NCI-H1048 (cell line): Measurements from ENCODE around the gene TNFAIP2.
"Not testable (repeated sequence)": the region's sequence is repeated elsewhere in the genome, so short reads cannot be mapped to it uniquely, and the experiment has no call there.

ENCODE experiments used
- DNase-seq: peaks from one replicate; lab custom pipeline; 2025; lab: John Stamatoyannopoulos, UW

The TNFAIP2 gene

GRCh38 chr14:103155826-103156394 lies 32.6 kb downstream of the TNFAIP2 start:
- no peak for DNase-seq

DNA sequence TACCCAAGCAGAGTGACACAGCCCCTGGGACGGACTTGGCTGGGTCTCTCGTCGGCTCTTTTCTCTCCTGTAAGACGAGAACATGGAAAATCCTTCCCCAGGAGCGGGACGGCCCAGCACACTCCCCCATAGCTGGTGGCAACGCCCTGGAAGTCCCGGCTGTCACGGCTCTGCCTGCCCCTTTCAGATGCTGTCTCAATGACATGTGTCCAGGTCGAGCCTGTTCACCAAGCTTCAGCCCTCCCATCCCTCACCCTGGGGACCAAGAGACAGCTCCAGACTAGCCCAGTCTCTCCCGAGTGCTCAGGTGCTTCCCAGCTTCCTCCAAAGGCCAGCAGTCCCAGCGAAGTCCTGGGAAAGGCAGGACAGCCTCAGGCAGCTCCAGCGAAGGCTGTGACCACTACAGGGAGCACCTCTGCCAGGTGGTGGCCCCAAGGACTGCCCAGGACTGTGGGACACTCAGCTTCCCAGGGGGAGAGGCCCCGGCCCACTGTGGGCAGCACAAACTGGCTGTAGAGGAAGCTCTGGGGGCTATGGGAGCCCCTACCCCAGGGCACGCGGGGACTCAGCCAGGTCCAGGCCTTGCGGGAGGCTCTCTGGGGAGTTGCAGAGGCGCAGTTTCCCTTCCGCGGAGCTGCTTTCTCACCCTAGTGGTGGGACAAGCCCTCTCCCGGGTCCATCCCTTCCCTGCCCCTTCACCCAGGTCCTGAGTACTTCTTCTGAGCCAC lies 33.6 kb downstream of the TNFAIP2 start:
- no peak for DNase-seq

DNA sequence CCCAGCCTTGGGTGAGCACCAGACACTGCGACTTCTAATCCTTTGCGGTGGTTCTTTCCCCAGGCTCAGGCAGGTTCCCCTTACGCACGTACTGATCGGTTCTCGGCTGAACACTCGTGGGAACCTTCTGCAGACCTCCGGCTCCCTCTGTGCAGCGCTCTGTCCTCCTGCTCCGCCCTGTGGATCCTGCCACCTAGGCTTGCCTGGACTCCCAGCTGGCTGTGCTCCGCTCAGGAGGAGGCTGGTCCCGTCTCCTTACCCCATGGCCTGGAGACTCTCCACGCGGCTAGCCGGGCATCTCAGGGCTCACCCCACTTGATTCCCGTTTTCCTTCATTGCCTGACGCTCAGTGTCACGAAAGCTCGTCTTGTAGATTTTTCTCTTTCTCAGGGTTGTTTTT lies 34.7 kb downstream of the TNFAIP2 start:
- no peak for DNase-seq

DNA sequence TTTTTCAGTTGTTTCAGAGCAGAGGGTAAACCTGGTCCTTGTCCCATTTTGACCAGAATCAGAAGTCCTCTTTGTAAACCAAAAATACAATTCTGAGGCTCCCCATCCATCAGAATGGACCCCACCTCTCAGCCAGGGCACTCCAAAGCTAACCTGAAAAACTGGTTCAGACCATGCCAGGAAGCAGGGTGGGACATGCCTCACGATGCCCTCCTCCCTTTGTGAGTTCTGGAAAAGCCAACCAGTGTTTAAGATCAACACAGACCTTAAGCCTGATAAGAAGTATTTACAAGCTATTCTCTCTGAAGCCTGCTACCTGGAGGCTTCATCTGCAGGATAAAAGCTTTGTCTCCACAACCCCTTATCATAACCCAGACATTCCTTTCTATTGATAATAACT lies 35.4 kb downstream of the TNFAIP2 start:
- no peak for DNase-seq

DNA sequence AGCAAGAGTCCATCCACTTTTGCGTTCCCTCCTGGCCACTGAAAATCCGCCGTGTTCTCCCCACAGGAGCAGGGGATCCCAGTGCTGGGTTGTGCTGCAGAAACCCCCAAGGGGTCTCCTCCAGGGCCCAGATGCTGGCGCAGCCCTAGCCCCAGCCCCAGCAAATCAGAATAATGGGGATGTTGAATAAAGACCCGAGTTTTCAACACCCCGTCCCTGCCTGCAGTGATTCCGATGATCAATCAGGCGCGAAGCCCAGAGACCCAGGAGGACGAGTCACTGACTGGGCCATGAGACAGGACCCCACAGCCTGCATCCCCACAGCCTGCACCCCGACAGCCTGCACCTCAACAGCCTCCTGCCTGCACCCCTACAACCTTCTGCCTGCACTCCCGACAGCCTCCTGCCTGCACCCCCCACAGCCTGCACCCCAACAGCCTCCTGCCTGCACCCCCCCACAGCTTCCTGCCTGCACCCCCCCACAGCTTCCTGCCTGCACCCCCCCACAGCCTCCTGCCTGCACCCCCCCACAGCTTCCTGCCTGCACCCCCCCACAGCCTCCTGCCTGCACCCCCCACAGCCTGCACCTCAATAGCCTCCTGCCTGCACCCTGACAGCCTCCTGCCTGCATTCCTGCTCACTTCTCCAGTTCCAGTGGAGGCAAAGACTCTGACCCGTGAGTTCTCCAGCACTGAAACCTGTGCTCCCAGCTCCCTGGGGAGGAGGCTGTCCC lies 37.2 kb downstream of the TNFAIP2 start:
- DNase-seq: no peak

GRCh38 chr14:103161054-103161397 lies 37.8 kb downstream of the TNFAIP2 start:
- DNase-seq: no peak

DNA sequence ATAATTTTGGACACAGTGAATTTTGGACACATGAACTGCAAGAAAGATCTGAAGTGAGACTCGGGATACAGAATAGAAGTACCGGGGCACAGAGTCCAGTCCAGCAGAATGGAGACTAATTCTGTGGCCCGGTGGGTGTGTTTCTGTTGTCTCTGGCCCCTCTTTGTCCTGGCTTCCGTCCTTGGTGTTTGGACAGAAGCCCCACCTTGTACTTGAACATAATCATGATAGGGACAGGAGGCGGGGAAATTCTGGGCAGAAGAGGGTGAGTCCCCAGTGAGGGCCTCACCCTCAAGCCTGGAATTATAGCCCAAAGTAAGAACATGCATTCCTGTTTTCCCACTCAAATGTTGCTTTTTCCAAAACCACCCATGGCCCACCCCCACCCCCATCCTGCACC lies 39.9 kb downstream of the TNFAIP2 start:
- DNase-seq: no peak

DNA sequence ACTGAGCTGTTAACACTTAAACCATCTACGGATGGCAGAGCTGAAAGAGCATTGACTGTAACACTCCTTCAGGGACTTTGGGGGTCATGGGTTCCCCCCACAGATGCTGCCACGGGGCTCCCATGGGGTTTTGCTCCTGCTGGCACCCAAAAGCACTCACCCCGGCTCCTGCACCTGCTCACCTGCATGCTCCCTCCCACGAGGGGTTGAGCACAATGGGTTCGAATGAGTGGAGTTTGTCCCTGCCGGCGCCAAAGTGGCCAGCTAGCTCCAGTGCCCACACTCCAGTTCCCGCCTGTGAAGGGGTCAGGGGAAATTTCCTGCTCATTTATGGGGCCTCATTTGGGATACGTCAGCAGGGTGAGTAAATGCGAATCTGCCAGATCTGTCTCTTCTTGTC lies 40.7 kb downstream of the TNFAIP2 start:
- DNase-seq: no peak

DNA sequence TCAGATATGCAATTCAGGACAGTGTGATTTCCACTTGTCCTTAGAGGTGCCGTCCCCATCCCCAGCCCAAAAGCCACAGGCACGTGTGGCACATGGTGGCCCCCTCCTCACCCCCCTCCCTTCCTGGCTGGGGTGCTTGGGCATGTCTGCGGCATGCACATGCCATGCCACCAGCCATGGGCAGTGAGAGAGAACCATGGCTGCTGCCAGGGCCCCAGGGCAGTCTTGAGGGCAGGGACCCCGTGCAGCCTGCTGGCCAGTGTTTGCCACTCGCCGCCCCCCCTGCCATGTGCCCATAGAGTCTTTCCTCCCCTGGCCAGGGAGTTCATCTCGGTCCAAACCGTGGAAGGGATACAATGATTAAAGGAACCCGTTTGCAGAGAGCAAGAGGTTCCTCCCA lies 41.5 kb downstream of the TNFAIP2 start:
- no peak for DNase-seq

DNA sequence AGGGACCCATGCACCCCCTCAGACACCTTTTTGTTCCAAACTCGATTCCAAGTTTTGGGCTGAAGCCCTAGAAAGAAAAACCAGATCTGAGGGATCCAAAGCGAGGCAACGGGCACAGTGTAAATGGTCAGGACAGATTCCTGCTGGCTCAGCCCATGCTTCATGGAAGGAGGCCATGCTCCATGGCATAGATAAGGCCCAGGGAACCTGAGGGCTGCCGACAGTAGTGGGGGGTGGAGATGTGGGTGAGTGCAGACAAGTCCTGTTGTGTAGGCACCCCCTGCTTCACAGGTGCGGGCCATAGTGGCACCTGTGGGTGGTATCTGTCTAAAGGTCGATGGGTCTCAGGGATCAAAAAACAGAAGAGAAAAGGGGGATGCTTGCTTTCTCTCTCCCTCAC lies 42.1 kb downstream of the TNFAIP2 start:
- DNase-seq: no peak

DNA sequence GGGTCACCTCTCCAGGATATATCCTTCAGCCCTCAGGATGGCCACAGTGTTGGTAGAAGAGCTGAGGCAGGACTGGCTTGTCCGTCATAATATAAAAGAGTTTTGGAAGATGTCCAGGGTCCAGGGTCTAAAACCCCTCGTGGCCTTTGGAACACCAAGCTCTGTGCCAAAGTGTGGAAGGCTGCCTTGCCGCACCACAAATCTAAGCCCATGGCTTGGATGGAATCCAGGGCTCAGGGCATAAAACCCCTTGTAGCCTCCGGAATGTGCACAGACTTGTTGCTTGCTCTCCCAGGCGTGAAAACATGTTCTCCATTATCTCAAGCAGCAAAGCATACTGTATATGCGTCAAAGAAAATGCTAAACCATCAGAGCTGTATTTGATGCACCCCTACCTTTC lies 46.7 kb downstream of the TNFAIP2 start:
- no peak for DNase-seq

DNA sequence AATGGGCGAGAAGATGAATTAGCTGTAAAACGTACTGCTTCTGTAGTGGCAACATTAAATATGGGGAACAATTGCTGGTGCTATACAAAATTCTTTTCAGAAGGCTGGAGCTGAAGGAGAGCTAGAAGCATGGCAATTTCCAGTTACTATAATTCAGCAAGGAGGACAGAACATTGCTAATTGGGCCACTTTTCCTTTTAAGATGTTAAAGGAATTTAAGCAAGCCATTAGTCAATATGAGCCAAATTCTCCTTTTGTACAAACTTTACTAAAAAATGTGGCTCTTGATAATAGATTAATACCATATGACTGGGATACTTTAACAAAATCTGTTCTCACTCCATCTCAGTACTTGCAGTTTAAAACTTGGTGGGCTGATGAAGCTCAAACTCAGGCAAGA lies 47.9 kb downstream of the TNFAIP2 start:
- DNase-seq: not testable (repeated sequence)

DNA sequence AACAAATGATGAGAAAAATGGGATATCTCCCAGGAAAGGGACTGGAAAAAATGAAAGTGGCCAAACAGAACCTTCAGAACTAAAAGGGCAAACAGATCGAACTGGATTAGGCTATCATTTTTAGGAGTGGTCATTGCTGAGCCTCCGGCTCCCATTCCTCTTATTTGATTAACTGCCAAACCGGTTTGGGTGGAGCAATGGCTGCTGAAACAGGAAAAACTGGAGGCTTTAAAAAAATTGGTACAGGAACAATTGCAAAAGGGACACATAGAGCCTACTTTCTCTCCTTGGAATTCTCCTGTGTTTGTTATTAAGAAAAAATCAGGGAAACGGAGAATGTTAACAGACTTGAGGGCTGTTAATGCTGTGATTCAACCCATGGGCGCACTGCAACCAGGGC lies 49.7 kb downstream of the TNFAIP2 start:
- no peak for DNase-seq

DNA sequence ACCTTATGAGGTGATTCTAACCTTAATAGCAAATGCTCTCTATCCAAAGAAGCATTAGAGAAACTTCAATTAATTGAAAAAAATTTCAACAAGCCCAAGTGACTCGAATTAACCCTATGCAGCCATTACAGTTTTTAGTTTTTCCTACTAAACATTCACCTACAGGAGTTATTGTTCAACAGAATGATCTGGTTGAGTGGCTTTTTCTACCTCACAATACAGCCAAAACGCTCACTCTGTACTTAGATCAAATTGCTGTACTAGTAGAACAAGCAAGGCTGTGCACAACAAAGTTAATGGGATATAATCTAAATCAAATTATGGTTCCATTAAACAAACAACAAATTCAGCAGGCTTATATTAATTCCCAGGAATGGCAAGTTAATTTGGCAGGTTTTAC lies 50.6 kb downstream of the TNFAIP2 start:
- not testable (repeated sequence) for DNase-seq

DNA sequence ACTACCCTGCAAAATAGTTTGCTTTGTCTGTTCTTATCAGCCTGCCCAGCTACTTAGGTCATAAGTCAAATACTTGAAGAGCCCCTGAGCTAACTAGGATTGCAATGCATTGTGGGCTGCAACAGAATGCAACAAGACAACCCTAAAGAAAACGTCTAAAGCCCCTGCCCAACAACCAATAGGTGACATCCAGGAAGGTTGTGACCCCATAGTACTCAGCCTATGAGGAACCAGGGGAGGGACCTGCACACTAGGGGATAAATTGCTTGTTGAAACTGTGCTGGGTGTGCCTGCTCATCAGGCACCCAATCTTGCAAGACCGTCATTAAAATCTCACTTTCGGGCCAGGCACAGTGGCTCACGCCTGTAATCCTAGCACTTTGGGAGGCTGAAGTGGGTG lies 52.9 kb downstream of the TNFAIP2 start:
- DNase-seq: not testable (repeated sequence)

DNA sequence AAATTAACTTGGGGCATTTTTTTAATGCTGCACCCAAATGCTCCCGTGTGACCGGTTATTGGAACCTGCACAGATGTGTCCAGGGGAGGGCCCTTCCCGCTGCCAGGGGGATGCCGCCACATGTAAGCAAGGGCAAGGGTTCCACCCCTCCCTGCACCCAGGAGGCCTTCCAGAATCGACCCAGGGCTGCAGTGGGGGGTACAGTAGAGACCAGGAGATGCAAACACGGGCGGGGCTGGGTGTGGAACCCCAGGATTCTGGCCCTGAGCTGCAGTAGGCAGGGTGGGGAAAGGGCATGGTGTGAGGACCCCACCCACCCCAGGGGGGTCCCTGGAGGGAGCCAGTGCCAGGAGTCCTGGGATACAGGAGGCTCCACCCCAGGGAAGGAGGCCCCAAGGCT lies 54.1 kb downstream of the TNFAIP2 start:
- no peak for DNase-seq

DNA sequence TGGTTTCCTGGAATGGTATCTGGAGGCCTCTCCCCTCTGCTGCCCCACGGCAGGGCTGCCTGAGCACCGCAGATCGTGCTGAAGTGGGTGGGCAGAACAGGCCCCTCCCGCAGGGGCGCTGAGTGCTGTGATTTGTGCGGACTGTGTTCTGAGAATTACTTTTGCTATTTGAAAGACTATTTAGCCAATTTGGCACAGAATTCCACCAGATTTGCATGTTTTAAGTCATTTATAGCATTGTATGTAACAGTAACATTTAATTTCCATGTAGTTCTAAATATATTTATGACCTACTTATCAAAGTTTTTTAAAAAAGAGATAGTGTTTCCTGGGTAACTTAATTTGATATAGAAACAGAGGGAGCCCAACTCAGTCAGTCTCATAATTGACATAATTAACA lies 55.3 kb downstream of the TNFAIP2 start:
- DNase-seq: no peak

DNA sequence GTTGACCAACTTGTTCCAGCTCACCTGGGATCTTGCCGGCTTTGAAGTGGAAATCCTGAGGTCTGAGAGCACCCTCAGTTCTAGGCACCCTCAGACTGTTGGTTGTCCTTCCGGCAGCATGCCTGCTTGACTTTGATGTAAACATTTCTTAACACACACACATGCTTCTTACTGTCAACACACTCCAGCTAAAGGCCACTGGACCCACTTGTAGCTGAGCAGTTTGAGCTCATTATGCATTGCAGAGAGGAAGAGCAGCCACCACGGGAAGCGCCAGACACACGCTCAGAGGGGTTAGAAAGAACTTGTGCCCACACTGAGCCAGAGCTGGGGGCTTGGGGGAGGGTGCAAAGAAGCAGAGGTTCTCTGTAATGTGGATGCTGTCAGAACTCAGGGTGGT lies 55.8 kb downstream of the TNFAIP2 start:
- DNase-seq: no peak

- DNase-seq: no peak
Observed at GRCh38 chr14:103180331-103180730, 57.1 kb downstream of the TNFAIP2 start.

DNA sequence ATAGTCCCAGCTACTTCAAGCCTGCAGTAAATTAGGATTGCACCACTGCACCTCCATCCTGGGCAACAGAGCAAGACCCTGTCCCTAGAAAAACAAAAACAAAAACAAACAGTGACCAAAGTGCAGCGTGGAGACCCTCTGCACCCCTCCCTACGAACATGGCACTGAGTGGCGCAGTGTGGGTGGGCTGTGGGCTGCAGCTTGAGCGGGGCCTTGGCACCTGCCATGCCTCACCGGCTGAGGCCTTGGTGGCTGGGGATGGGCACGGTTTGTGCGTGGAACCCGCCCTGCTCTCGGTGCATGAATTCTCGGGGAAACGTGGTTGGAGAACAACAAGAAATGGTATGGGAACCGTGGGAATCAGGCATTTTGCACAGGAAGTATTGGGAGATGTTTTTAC lies 60.8 kb downstream of the TNFAIP2 start:
- DNase-seq: no peak

DNA sequence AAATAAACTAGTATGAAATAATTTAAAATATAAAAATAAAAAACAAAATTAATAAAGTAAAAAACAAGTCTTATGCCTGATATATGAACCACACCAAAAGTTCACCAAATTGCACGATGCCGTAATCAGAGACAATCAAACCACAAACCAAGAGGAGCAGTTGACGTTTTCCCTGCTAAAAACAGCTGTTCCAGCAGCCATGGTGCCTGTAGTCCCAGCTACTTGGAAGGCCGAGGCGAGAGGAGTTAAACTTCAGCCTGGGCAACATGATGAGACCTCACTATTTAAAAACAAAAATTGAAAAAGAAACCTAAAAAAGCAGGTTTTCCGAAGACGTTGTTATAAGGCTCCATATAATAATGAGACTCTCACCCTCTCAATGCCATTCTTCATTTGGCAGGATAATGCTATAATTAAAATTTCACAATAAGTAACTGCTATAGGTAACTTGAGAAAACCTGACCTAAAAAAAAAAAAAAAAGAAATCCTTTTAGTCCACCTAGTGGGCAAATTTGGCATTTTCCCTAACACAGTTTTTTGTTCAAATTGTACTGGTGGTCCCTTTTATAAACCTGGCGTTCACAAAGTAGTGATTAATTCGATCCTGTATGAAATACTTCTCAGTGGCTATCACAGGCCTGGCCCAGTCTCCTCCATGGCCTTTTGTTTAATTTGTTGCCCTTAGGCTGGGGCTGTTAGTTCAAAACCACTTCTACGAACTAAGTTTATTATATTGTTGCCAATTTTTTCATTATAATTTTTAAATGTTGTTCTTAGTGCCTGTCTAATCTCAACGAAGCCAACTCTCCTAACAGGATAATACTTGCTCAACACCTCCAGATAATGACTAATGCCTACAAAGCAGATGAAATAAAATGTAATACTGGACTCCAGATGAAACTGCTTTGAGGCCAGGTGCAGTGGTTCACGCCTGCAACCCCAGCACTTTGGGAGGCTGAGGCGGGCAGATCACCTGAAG lies 62.1 kb downstream of the TNFAIP2 start:
- DNase-seq: no peak

GRCh38 chr14:103186241-103186822 lies 63.1 kb downstream of the TNFAIP2 start:
- no peak for DNase-seq
